ENCODE measurements around the gene SORCS2. TPM values are rescaled to one million over a fixed set of nuclear protein-coding genes. Genes with fewer than 3 reads are reported as not detected.

SORCS2 gene
- total and polyA plus RNA-seq, 2 of the 4 experiments (the other 2 are of a cell fraction), result 0.36 to 0.62 TPM

DNA sequence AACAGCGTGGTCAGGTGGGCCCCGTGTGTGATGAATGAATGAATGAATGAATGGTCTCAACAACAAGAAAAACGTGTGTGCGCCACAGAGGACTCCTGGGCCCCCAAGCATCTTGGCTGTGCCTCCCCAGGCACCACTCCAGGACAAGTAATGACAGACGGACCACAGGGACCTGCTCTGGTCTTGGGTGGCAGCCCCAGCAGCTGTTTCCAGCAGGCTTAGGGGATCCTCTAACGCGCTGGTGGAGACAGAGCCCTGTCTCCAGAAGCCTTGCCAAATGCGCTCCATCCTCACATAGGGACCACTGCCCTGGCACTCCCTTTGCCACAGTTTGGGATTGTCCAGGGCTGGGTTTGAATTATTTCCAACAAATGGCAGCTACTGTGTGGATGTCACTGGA, 203.3 kb downstream of the SORCS2 start:
- no peak overlapping the region for H2AK9ac ChIP-seq (replicated peaks; ENCODE audit: low read depth, low read length, poor library complexity)
- H3K4me2 ChIP-seq (ENCODE audit: low read depth, low read length), result no peak overlapping the region
- no peak overlapping the region for H3K4me3 ChIP-seq (ENCODE audit: insufficient read depth, low read depth, low read length)
- no peaks in the 10 kb centered on the region for H3K36me3 ChIP-seq (ENCODE audit: control insufficient read depth, insufficient read depth, low read length)
- no peak overlapping the region for H2AFZ ChIP-seq (replicated peaks; ENCODE audit: low read length, poor library complexity)
- no peak overlapping the region for H3K18ac ChIP-seq (ENCODE audit: low read depth, low read length)
- no peaks in the 10 kb centered on the region for H3K4me1 ChIP-seq (ENCODE audit: control insufficient read depth, insufficient read depth, low read length)
- no peak overlapping the region for H4K5ac ChIP-seq (ENCODE audit: low read depth, low read length)
- no peak overlapping the region for H2BK15ac ChIP-seq (ENCODE audit: low read depth, low read length)
- no peak overlapping the region for H3K14ac ChIP-seq (replicated peaks; ENCODE audit: low read depth, low read length)
- TF ChIP-seq RAD21 (IDR thresholded peaks at IDR 0.05; ENCODE audit: low read length), result no peak
- no peak for TF ChIP-seq CEBPB (IDR thresholded peaks at IDR 0.05; ENCODE audit: low read depth, low read length)
- TF ChIP-seq MAZ (IDR thresholded peaks at IDR 0.05; ENCODE audit: borderline replicate concordance, low read depth, low read length), result no peak
- TF ChIP-seq MXI1 (IDR thresholded peaks at IDR 0.05; ENCODE audit: borderline replicate concordance, low read depth, low read length), result no peak
- no peak for TF ChIP-seq MAFK (IDR thresholded peaks at IDR 0.05; ENCODE audit: low read depth, low read length)
- TF ChIP-seq RCOR1 (IDR thresholded peaks at IDR 0.05; ENCODE audit: insufficient replicate concordance, low read length), result no peak
- TF ChIP-seq NFE2L2 (IDR thresholded peaks at IDR 0.05; ENCODE audit: low read depth, low read length), result no peak
- TF ChIP-seq, protein P1, sequence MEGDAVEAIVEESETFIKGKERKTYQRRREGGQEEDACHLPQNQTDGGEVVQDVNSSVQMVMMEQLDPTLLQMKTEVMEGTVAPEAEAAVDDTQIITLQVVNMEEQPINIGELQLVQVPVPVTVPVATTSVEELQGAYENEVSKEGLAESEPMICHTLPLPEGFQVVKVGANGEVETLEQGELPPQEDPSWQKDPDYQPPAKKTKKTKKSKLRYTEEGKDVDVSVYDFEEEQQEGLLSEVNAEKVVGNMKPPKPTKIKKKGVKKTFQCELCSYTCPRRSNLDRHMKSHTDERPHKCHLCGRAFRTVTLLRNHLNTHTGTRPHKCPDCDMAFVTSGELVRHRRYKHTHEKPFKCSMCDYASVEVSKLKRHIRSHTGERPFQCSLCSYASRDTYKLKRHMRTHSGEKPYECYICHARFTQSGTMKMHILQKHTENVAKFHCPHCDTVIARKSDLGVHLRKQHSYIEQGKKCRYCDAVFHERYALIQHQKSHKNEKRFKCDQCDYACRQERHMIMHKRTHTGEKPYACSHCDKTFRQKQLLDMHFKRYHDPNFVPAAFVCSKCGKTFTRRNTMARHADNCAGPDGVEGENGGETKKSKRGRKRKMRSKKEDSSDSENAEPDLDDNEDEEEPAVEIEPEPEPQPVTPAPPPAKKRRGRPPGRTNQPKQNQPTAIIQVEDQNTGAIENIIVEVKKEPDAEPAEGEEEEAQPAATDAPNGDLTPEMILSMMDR (conservative IDR thresholded peaks at IDR 0.05; ENCODE audit: low read depth, low read length), result no peak
- H3K4ac ChIP-seq (ENCODE audit: low read depth, low read length), result no peak overlapping the region
- no peak overlapping the region for H2BK120ac ChIP-seq (ENCODE audit: low read depth, low read length)
- H3K79me1 ChIP-seq (ENCODE audit: low read depth in 1 of 2, low read length in 2 of 2), result no peaks in the 10 kb centered on the region
- ATAC-seq (ENCODE audit: low read depth) (no peak), DNase-seq (no peak)
- no peaks in the 10 kb centered on the region for H3K9me1 ChIP-seq (ENCODE audit: insufficient read depth, low read length)
- H2BK5ac ChIP-seq (ENCODE audit: low read depth, low read length, poor library complexity, severe bottlenecking), result no peak overlapping the region
- intact Hi-C loops (cut with micrococcal nuclease), result no loop called here
- no peak overlapping the region for H3K56ac ChIP-seq (ENCODE audit: extremely low read depth, insufficient read depth, low read length)
- no peak overlapping the region for H4K8ac ChIP-seq (ENCODE audit: low read depth in 2 of 2, low read length in 2 of 2)
- dilution Hi-C loops (cut with HindIII; ENCODE audit: low sequenced_read_pairs, unreplicated experiment), result no loop called here
- no peaks in the 10 kb centered on the region for H4K20me1 ChIP-seq (ENCODE audit: insufficient read depth, low read length)
- in situ Hi-C loops (cut with MboI; ENCODE audit: low sequenced_read_pairs), result no loop called here
- BruUV-seq (replicated peaks), result no TSS peak
- CTCF ChIA-PET, result no interaction called here
- no peaks in the 10 kb centered on the region for H3K9me3 ChIP-seq (ENCODE audit: control insufficient read depth, insufficient read depth, low read length)
- POLR2A ChIA-PET (ENCODE audit: unreplicated experiment), result no interaction called here
- WGBS, 2 experiments (ENCODE audit: extremely low coverage in 2 of 2, insufficient read length in 1 of 2), result 58% methylated on average over 5 of the region's 8 CpGs; no CpG with 5 or more reads in 1 of the 2 experiments
- peaks cover 62% of the 10 kb centered on the region for H3K27me3 ChIP-seq (ENCODE audit: control insufficient read depth, insufficient read depth, low read length)
- no peak overlapping the region for H3K27ac ChIP-seq (ENCODE audit: insufficient read depth, low read length)
- H4K91ac ChIP-seq (ENCODE audit: insufficient read depth, low read depth, low read length), result no peak overlapping the region
- no peak overlapping the region for H3K9ac ChIP-seq (ENCODE audit: low read depth, low read length)
- H2AK5ac ChIP-seq (ENCODE audit: low read depth, low read length), result no peak overlapping the region
- no peak overlapping the region for H3K23ac ChIP-seq (ENCODE audit: low read depth, low read length)
- H2BK20ac ChIP-seq (ENCODE audit: low read depth, low read length), result no peak overlapping the region
